Measurements from ENCODE around the gene ROBO1. TPM values are rescaled to one million over a fixed set of nuclear protein-coding genes. Genes with fewer than 3 reads are reported as not detected.

Gene ROBO1
- total and polyA plus RNA-seq, 2 of the 13 experiments (the other 11 are each of a cell fraction or from before 2014, with no cell fraction given) = 52.2 to 71.0 TPM

- TF ChIP-seq ZNF512 (CRISPR knock-in tag; IDR thresholded peaks at IDR 0.05) = no peak
- no peak for TF ChIP-seq GPBP1L1 (CRISPR knock-in tag; IDR thresholded peaks at IDR 0.05)
- TF ChIP-seq ZBTB7B (CRISPR knock-in tag; IDR thresholded peaks at IDR 0.05) = no peak
- no peak for TF ChIP-seq TCF12 (IDR thresholded peaks at IDR 0.05)
- TF ChIP-seq TCF12 (CRISPR knock-in tag; IDR thresholded peaks at IDR 0.05) = no peak
- TF ChIP-seq CENPX (CRISPR knock-in tag; IDR thresholded peaks at IDR 0.05) = no peak
- no peak for TF ChIP-seq RORA (CRISPR knock-in tag; IDR thresholded peaks at IDR 0.05)
- TF ChIP-seq STAT6 (CRISPR knock-in tag; IDR thresholded peaks at IDR 0.05; ENCODE audit: borderline replicate concordance) = no peak
- TF ChIP-seq IKZF5 (CRISPR knock-in tag; IDR thresholded peaks at IDR 0.05) = no peak
- TF ChIP-seq MLX (CRISPR knock-in tag; IDR thresholded peaks at IDR 0.05) = no peak
- TF ChIP-seq DZIP1 (CRISPR knock-in tag; IDR thresholded peaks at IDR 0.05) = no peak
Measured at GRCh38 chr3:79255702-79256101, 512.1 kb downstream of the ROBO1 start (continued).
